OCI-LY7 (cell line): ENCODE data around the gene IDH3B.

Source experiments
- EZH2phosphoT487 ChIP-seq: fragments of 200-600 bp; sonication (generic); IDR thresholded peaks from 2 replicates; pipeline ENCODE4 v1.6.1; 2018; ENCODE audit warnings: low read depth, borderline replicate concordance, mild to moderate bottlenecking, mixed run types, antibody characterized with exemption, low read length, moderate library complexity, mixed read lengths
- TF ChIP-seq, protein P1 (sequence below): fragments of 200-600 bp; sonication (generic); conservative IDR thresholded peaks from 2 replicates; pipeline ENCODE4 v1.5.1; 2014; ENCODE audit warnings: mild to moderate bottlenecking, antibody characterized with exemption, low read length, moderate library complexity, mixed read lengths

- TF ChIP-seq, protein P1, sequence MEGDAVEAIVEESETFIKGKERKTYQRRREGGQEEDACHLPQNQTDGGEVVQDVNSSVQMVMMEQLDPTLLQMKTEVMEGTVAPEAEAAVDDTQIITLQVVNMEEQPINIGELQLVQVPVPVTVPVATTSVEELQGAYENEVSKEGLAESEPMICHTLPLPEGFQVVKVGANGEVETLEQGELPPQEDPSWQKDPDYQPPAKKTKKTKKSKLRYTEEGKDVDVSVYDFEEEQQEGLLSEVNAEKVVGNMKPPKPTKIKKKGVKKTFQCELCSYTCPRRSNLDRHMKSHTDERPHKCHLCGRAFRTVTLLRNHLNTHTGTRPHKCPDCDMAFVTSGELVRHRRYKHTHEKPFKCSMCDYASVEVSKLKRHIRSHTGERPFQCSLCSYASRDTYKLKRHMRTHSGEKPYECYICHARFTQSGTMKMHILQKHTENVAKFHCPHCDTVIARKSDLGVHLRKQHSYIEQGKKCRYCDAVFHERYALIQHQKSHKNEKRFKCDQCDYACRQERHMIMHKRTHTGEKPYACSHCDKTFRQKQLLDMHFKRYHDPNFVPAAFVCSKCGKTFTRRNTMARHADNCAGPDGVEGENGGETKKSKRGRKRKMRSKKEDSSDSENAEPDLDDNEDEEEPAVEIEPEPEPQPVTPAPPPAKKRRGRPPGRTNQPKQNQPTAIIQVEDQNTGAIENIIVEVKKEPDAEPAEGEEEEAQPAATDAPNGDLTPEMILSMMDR, result no peak
- no peak for TF ChIP-seq EZH2phosphoT487
Observed at GRCh38 chr20:2691127-2691526, 27.1 kb upstream of the IDH3B start.
